D721Med (cell line): Measurements from ENCODE around the gene CSK.

Source experiments
- DNase-seq: peaks from one replicate; pipeline ENCODE4 v3.0.0; 2011; ENCODE audit warnings: low spot score; ENCODE audit not compliant: insufficient read length
- FAIRE-seq: peaks from 2 replicates; lab custom pipeline; 2011; peaks lifted over from hg19 to GRCh38; lab: Jason Lieb, UNC
- TF ChIP-seq, protein P1 (sequence below): IDR thresholded peaks from 2 replicates; pipeline ENCODE4 v1.5.1; 2012; ENCODE audit warnings: mild to moderate bottlenecking, control low read depth; ENCODE audit not compliant: insufficient read depth; ENCODE audit errors: missing control alignments

Gene CSK

DNA sequence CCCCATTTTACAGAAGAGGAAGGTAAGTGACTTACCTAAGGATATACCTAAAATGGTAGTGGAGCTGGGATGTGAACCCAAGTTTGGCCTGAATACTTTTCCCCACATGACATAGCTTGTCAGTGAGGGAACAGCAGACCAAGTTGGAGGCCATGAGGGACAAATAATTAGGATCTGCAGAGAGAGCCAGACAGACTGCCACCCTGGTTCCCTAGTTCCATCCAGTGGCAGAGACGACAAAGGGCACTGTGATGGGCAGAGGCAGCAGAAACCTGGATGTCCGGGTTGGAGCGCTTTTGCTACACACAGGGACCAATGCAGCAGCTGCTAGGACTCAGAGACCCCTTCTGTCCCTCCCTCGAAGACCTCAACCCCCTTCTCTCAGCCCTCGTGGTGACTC lies 45.7 kb downstream of the CSK start:
- DNase-seq (no peak), FAIRE-seq (no peak)
- TF ChIP-seq, protein P1, sequence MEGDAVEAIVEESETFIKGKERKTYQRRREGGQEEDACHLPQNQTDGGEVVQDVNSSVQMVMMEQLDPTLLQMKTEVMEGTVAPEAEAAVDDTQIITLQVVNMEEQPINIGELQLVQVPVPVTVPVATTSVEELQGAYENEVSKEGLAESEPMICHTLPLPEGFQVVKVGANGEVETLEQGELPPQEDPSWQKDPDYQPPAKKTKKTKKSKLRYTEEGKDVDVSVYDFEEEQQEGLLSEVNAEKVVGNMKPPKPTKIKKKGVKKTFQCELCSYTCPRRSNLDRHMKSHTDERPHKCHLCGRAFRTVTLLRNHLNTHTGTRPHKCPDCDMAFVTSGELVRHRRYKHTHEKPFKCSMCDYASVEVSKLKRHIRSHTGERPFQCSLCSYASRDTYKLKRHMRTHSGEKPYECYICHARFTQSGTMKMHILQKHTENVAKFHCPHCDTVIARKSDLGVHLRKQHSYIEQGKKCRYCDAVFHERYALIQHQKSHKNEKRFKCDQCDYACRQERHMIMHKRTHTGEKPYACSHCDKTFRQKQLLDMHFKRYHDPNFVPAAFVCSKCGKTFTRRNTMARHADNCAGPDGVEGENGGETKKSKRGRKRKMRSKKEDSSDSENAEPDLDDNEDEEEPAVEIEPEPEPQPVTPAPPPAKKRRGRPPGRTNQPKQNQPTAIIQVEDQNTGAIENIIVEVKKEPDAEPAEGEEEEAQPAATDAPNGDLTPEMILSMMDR = no peak

DNA sequence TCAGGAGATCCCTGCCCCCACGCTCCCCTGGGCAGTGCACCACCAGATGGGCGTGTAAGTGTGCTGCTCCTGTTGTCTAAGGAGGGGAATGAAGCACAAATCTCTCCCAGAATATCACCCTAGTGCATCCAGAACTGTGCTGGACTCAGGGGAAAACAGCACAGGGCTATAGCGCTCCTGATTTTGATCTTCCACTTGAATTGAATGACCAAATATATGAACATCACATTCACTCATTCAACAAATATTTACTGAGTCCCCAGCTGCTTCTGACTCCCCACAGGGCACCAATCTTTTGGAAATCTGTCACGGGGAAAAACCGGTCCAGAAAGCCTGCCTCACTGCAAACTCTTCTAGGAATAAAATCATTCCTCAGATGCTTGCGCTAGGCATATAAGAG lies 47.0 kb downstream of the CSK start:
- FAIRE-seq (no peak), DNase-seq (peak; percentile 21)
- TF ChIP-seq, protein P1 = no peak

DNA sequence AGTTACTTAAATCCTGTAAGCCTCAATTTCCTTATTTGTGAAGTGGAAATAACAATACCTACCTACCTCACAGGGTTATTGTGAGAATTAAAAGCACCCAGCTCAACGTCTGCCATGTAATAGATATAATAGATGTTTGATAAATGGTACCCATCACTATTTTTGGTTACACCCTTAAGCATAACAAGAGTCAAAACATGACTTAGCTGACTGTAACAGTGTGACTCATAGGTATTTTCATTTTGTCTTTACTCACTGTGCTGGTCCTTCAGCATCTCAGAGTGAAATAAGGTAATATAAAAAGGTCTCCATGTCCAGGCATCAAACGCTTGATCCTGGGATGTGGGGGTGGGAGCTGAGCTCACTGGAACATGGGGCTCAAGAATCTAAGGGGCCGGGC lies 47.6 kb downstream of the CSK start:
- no peak for FAIRE-seq

DNA sequence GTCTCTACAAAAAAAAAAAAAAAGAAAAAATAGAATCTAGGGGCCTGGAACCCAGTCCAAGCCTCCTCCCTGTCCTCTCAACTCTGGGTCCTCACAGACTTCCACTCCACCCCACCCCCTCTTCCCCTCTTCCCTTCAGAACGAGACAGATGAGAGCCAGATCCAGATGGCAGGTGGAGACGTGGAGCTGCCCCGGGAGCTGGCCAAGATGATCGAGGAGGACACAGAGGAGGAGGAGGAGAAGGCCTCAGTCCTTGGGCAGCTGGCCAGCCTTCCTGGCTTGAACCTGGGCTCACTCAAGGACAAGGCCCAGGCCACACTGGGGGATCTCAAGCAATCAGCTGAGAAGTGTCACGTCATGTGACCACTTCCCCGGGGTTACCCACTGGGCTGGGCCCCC lies 48.1 kb downstream of the CSK start:
- no peak for FAIRE-seq
- no peak for DNase-seq
- TF ChIP-seq, protein P1 = no peak

More for the DNA sequence above, 47.6 kb downstream of the CSK start:
- DNase-seq = no peak
- TF ChIP-seq, protein P1 = no peak

DNA sequence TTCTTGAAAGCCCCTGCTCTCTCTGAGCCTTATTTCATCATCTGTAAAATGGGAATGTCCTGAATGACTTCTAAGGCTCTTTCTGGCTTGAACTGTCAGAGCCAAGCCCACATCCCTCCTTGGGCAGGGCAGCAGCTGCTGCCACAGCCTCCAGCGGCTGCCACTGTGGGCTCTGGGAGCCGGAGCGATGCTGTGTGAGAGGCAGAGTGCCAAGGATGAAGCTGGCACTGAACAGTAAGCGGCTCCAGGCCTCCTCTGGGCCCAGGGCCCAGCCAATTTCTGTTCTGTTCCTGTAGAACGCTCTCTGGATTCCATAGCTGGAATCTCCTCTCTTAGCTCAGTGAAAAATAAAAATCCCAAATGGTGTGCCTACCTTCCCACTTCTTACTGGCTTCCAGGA lies 49.0 kb downstream of the CSK start:
- FAIRE-seq (no peak), DNase-seq (no peak)
- TF ChIP-seq, protein P1 = no peak

DNA sequence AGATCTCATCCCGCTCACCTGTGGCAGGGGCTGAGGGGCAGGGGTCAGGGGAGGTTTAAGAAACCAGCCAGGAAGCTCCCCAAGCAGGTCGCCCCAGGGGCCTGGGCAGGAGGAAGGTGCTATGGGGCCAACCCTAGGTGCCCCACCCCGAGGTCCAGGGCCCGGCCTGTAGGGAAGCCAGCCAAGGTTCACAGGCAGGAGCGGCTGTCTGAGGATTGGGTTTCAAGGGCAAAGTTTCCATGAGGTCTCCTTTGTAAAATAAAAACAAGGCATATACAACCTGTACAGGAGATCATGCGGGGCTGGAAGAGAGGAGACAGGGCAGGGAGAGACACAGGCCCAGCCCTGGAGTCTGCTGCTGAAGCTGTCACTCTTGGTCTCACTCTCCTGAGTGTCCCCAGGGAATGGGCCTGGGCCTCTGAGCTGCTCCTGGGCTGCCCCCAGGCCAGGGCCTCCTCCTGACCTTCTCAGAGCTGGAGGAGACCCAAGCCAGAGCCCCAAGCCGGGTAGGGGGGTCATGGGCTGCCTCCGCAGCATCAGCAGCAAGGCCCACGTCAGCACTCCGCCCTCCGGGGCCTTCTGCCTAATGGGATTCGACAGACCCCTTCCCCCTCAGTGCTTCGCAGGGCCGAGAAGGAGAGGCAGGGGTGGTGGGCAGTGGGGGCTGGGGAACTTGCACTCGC lies 50.1 kb downstream of the CSK start:
- no peak for FAIRE-seq
- no peak for DNase-seq
- TF ChIP-seq, protein P1 = no peak

DNA sequence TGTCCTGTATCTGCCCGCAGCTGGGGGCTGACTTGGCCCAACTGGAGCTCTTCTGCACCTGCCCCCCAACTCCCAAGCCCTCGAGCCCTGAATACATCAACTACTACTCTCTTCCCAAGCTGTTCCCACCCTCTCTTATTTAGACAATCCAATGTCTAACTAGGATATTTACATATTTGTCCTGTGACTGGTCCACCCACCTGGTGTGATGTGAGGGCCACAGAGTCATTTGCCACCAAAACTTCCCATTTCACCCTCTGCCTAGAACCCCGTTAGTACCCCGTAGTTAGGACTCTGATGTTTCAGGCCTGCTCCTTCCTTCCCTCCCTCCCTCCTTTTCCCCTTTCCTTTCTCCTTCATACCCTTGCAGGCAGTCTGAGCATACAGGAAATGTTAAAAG lies 50.9 kb downstream of the CSK start:
- TF ChIP-seq, protein P1 = no peak
- DNase-seq (no peak), FAIRE-seq (no peak)
